HG02885 (cell line): ENCODE results near the gene CFTR.
A peak's percentile ranks its signal among the peaks of the same experiment; 100 is the strongest.
"Not testable (repeated sequence)": the region's sequence is repeated elsewhere in the genome, so short reads cannot be mapped to it uniquely, and the experiment has no call there.

Source experiments
- ATAC-seq: cut with Tn5 transposase; IDR thresholded peaks from one replicate; pipeline ENCODE4 v1.9.1; 2021; ENCODE audit warnings: mild to moderate bottlenecking; ENCODE audit not compliant: unreplicated experiment, poor library complexity

CFTR gene

GRCh38 chr7:117679120-117679519 is 199.3 kb downstream of the CFTR start:
- ATAC-seq: no peak

- no peak for ATAC-seq
These were observed 203.0 kb downstream of the CFTR start for GRCh38 chr7:117682681-117683385.

- ATAC-seq: no peak
These were observed 203.8 kb downstream of the CFTR start for GRCh38 chr7:117683430-117684175.

GRCh38 chr7:117685795-117686194 is 206.0 kb downstream of the CFTR start:
- no peak for ATAC-seq

- ATAC-seq: no peak
These were observed 206.6 kb downstream of the CFTR start for GRCh38 chr7:117686311-117686935.

GRCh38 chr7:117688126-117688525 is 208.3 kb downstream of the CFTR start:
- ATAC-seq: no peak

GRCh38 chr7:117689406-117689805 is 209.6 kb downstream of the CFTR start:
- no peak for ATAC-seq

- ATAC-seq: no peak
These were observed 210.3 kb downstream of the CFTR start for GRCh38 chr7:117690147-117690546.

- ATAC-seq: no peak
These were observed 212.5 kb downstream of the CFTR start for GRCh38 chr7:117692338-117692737.

- ATAC-seq: no peak
These were observed 218.2 kb downstream of the CFTR start for GRCh38 chr7:117698018-117698417.

- ATAC-seq: no peak
These were observed 224.2 kb downstream of the CFTR start for GRCh38 chr7:117704063-117704462.

GRCh38 chr7:117705630-117706029 is 225.8 kb downstream of the CFTR start:
- ATAC-seq: no peak

- no peak for ATAC-seq
These were observed 226.4 kb downstream of the CFTR start for GRCh38 chr7:117706210-117706609.

GRCh38 chr7:117707080-117707479 is 227.3 kb downstream of the CFTR start:
- ATAC-seq: no peak

- ATAC-seq: not testable (repeated sequence)
These were observed 228.3 kb downstream of the CFTR start for GRCh38 chr7:117708173-117708572.

- no peak for ATAC-seq
These were observed 231.7 kb downstream of the CFTR start for GRCh38 chr7:117711556-117711955.

GRCh38 chr7:117715784-117716445 is 236.1 kb downstream of the CFTR start:
- peak; percentile 88 for ATAC-seq

- ATAC-seq: no peak
These were observed 237.0 kb downstream of the CFTR start for GRCh38 chr7:117716707-117717299.

- no peak for ATAC-seq
These were observed 237.5 kb downstream of the CFTR start for GRCh38 chr7:117717357-117717756.
